DMS79 (cell line): ENCODE measurements around the gene S1PR5.
"Not testable (repeated sequence)": the region's sequence is repeated elsewhere in the genome, so short reads cannot be mapped to it uniquely, and the experiment has no call there.

Experiments
- DNase-seq: peaks from one replicate; lab custom pipeline; 2025; lab: John Stamatoyannopoulos, UW

Gene S1PR5, protein sequence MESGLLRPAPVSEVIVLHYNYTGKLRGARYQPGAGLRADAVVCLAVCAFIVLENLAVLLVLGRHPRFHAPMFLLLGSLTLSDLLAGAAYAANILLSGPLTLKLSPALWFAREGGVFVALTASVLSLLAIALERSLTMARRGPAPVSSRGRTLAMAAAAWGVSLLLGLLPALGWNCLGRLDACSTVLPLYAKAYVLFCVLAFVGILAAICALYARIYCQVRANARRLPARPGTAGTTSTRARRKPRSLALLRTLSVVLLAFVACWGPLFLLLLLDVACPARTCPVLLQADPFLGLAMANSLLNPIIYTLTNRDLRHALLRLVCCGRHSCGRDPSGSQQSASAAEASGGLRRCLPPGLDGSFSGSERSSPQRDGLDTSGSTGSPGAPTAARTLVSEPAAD

DNA sequence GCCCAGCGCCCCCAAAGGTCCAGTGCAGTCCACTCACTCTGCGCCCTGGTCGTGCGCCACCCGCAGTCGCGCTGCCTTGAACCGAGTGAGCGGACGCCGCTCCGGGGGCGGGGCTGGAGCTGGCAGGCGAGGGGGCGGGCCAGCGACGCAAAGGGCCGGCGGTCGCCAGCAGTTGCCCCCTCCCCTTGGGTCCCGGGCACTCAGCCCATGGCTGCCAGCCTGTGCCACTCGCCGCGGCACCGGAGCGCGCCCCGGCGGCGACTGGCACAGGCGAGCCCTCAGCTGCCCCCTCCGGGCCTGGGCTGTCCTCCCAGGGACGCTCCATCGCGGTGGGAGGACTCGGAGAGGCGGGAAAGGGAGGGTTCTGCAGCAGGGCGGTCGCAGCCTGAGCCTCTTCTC is at the start of gene S1PR5:
Gene S1PR5 (minus strand): TSS at position 87 of the 399 bp plus-strand sequence. CDS start 2,436 bp downstream, outside the sequence.
- no peak for DNase-seq

- DNase-seq: no peak
Observed at GRCh38 chr19:10566658-10567410, 49.6 kb upstream of the S1PR5 start.

GRCh38 chr19:10566408-10566657 is 49.1 kb upstream of the S1PR5 start:
- no peak for DNase-seq

GRCh38 chr19:10565567-10566407 is 48.5 kb upstream of the S1PR5 start, which contains the start of gene KRI1:
TSS of gene KRI1 (minus strand) at chr19:10566010. CDS start at chr19:10565999, 11 bp downstream.
- peak; percentile 89 for DNase-seq

GRCh38 chr19:10565028-10565566 is 47.9 kb upstream of the S1PR5 start:
- DNase-seq: no peak

DNA sequence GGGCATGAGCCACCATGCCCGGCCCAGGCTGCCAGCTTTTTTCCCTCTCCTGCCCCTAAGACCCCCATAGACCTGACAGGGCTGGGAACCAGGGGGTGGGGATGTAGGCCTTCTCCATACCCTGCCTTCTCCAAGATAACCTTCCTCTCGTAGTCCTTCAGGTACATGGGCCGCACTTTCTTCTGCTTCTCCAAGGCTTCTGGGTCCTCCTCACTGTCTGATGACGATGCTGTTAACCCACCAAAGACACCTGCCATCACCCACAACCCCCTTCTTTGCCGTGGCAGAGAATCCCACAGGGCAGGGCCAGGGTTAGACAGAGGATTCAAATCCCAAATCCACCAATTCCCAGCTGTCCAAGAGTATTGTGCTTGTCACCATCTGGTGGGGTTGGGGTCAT is 45.4 kb upstream of the S1PR5 start:
- no peak for DNase-seq

DNA sequence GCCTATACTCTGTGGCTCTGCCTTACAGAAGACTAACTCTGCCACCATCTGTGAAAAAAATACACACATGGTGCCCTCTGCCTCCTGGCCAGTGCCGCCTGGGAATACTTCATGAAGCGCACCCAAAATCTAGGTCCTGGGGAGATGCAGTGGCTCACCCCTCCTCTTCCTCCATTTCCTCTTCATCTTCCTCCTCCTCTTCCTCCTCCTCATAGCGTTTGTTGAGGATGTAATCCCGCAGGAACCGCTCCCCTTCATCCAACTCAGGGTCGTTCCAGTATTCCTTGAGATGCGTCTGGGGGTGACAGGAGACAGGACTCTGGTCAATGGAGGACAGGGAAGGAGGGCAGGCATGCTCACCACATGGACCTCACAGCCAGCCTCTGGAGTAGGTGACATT is 42.9 kb upstream of the S1PR5 start:
- no peak for DNase-seq

DNA sequence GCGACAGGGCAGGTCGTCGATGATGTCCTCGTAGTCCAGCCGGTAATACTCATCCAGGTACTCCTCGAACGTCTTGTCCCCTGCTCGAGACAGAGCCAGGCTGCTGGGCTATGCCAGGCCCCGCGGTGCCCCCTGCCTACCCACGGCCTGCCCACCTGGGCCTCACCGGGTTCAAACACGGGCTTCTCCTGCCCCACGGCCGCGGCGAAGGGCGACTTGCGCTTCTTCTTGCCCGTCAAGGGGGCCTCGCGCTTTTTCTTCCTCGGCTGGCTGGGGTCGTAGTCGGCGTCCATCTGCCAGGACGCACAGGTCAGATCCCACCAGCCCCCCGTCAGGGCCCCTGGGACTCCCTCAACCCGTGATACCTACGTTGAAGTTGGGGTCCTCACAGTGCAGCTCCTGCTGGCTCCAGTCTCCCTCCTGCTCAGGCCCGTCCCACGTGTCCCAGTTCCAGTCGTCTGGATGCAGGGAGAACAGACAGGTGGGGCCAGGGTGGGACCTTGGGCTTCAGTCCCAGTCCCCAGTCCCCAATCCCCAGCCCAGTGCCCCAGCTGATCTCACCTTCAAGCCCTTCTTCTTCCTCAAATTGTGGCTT is 40.5 kb upstream of the S1PR5 start:
- DNase-seq: no peak

GRCh38 chr19:10555610-10555973 is 38.3 kb upstream of the S1PR5 start:
- DNase-seq: no peak

GRCh38 chr19:10554760-10555609 is 37.7 kb upstream of the S1PR5 start:
- DNase-seq: no peak

GRCh38 chr19:10553943-10554381 is 36.7 kb upstream of the S1PR5 start:
- no peak for DNase-seq

DNA sequence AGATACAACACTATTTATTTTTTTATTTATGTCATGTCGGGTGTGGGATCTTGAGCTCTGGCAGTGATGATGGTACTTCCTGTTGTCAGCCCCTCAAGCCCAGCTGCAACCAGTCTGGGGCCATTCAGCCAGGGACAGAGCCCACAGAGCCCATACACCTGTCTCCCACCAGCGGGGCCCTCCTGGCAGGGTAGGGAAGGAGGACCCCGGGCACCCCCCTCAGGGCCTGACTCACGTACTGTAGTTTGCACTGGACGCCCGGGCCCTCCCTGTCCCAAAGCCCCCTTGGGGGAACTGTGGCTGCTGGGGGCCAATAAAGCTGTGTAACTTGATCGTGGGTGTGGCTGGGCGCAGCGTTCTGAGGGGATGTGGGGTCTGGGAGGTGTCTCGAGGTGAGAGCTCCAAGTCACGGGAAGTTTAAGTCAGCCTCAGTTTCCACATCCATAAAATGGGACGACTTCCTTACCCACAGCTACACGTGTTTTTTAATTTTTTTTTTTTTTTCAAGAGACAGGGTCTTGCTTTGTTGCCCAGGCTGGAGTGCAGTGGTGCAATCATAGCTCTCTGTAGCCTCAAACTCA is 35.9 kb upstream of the S1PR5 start:
- no peak for DNase-seq

DNA sequence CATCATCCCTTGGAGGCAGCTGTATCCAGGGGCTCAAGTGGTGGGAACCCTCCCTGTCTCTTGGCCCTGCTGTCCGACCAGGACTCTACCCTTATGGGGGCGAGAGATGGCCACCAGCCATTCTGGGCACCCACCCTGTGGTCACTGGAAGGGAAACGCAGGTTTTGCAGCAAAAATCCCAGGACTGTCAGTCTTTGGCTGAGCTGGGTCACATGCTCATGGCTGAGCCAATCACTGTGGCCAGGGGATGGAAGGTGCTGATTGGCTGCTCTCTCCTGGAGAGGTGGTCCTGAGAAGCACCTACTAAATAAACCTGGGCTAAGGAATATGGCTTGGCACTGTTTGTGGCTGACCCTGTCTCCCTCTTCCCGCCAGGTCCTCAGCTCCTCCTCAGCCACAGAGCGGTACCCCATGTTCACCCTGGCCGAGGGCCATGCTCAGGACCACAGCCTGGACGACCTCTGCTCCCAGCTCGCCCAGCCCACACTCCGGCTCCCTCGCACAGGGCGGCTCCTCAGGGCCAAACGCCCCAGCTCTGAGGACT is 35.3 kb upstream of the S1PR5 start:
- DNase-seq: no peak

- DNase-seq: no peak
Observed at GRCh38 chr19:10551698-10552301, 34.6 kb upstream of the S1PR5 start.

DNA sequence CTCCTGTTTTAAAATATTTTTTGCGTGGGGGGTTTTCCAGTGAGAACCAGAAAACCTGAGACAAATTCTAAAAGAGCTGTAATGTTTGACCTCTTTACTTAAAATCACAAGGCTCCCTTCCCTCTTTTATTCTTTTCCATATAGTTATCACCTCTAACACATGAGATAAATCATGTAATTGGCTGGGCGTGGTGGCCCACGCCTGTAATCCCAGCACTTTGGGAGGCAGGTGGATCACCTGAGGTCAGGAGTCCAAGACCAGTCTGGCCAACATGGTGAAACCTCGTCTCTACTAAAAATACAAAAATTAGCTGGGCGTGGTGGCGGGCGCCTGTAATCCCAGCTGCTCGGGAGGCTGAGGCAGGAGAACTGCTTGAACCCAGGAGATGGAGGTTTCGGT is 33.8 kb upstream of the S1PR5 start:
- not testable (repeated sequence) for DNase-seq

DNA sequence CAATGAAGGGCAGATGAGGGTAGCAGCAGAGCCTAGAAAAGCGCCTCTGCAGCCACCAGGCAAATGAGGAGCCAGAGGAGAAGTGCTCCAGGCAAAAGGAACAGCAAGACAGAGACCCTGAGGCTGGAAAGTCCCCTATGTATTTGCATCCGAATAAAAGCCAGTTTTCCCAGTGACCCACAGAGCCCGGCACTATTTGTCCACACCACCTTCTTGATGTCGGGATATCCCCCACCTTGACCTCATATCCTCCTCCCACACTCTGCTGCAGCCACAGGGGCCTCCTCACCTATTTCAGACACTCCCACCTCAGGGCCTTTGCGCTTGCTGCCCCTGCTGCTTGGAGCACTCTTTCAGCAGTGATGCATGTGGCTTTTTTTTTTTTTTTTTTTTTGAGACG is 33.1 kb upstream of the S1PR5 start:
- no peak for DNase-seq

DNA sequence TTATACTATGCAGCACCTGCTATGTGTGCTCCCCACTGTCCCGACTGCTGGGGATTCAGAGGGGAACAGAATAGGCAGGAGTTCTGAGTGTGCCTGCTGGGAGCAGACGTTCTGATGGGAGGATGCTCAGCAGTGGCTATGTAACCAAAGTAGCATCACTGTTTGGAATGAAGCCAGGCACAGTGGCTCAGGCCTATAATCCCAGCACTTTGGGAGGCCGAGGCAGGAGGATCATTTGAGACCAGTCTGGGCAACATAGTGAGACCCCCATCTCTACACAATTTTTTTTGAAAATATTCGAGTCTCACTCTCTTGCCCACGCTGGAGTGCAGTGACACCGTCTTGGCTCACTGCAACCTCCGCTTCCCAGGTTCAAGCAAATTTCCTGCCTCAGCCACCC is 32.5 kb upstream of the S1PR5 start:
- DNase-seq: no peak

DNA sequence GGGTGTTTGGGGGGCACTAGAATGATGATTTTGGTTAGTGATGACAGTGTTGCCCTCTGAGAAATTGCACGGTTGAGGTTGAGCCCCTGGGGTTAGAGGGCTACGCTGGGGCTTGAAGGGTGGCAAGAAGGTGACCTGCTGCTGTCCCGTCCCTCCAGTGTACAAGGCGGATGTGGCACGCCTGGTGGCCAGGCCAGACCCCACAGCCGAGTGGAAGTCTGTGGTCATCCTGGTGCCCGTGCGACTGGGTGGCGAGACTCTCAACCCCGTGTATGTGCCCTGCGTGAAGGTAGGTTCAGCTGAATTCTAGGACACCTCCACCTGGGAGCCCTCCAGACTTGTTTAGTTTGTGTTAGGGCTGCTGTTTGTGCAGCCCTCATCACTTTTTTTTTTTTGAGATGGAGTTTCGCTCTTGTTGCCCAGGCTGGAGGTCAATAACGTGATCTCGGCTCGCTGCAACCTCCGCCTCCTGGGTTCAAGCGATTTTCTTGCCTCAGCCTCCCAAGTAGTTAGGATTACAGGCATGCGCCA is 31.6 kb upstream of the S1PR5 start:
- no peak for DNase-seq

DNA sequence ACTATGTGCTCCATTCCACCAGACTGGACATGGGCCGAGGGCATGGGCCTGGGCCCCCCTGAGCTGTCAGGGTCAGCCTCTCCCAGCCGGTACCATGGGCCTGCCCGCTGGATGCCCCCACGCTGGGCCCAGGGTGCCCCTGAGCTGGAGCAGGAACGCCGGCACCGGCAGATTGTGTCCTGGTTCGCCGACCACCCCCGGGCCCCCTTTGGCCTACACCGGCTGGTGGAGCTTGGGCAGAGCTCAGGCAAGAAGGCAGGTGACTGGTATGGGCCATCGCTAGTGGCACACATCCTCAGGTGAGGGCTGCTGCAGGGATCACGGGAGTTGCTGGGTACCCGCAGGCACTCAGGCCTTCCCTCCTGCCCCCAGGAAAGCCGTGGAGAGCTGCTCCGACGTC is 29.6 kb upstream of the S1PR5 start:
- no peak for DNase-seq
